ENCODE data around the gene NAA60.

- TF ChIP-seq, protein P1, sequence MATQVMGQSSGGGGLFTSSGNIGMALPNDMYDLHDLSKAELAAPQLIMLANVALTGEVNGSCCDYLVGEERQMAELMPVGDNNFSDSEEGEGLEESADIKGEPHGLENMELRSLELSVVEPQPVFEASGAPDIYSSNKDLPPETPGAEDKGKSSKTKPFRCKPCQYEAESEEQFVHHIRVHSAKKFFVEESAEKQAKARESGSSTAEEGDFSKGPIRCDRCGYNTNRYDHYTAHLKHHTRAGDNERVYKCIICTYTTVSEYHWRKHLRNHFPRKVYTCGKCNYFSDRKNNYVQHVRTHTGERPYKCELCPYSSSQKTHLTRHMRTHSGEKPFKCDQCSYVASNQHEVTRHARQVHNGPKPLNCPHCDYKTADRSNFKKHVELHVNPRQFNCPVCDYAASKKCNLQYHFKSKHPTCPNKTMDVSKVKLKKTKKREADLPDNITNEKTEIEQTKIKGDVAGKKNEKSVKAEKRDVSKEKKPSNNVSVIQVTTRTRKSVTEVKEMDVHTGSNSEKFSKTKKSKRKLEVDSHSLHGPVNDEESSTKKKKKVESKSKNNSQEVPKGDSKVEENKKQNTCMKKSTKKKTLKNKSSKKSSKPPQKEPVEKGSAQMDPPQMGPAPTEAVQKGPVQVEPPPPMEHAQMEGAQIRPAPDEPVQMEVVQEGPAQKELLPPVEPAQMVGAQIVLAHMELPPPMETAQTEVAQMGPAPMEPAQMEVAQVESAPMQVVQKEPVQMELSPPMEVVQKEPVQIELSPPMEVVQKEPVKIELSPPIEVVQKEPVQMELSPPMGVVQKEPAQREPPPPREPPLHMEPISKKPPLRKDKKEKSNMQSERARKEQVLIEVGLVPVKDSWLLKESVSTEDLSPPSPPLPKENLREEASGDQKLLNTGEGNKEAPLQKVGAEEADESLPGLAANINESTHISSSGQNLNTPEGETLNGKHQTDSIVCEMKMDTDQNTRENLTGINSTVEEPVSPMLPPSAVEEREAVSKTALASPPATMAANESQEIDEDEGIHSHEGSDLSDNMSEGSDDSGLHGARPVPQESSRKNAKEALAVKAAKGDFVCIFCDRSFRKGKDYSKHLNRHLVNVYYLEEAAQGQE (IDR thresholded peaks at IDR 0.05; ENCODE audit: low read depth, low read length), result no peak
- TF ChIP-seq FOXM1 (IDR thresholded peaks at IDR 0.05; ENCODE audit: low read depth), result no peak
- no peak for TF ChIP-seq FOXJ3 (CRISPR knock-in tag; IDR thresholded peaks at IDR 0.05)
- TF ChIP-seq, protein P2, sequence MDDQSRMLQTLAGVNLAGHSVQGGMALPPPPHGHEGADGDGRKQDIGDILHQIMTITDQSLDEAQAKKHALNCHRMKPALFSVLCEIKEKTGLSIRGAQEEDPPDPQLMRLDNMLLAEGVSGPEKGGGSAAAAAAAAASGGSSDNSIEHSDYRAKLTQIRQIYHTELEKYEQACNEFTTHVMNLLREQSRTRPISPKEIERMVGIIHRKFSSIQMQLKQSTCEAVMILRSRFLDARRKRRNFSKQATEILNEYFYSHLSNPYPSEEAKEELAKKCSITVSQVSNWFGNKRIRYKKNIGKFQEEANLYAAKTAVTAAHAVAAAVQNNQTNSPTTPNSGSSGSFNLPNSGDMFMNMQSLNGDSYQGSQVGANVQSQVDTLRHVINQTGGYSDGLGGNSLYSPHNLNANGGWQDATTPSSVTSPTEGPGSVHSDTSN (IDR thresholded peaks at IDR 0.05), result no peak
- no peak for TF ChIP-seq CTCF (IDR thresholded peaks at IDR 0.05)
- no peak for TF ChIP-seq ELF1 (IDR thresholded peaks at IDR 0.05)
- no peak for TF ChIP-seq RFX5 (IDR thresholded peaks at IDR 0.05; ENCODE audit: low read length)
- TF ChIP-seq, protein P3, sequence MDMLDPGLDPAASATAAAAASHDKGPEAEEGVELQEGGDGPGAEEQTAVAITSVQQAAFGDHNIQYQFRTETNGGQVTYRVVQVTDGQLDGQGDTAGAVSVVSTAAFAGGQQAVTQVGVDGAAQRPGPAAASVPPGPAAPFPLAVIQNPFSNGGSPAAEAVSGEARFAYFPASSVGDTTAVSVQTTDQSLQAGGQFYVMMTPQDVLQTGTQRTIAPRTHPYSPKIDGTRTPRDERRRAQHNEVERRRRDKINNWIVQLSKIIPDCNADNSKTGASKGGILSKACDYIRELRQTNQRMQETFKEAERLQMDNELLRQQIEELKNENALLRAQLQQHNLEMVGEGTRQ (IDR thresholded peaks at IDR 0.05; ENCODE audit: borderline replicate concordance, low read depth, low read length), result no peak
- TF ChIP-seq FOSL2 (IDR thresholded peaks at IDR 0.05; ENCODE audit: borderline replicate concordance, low read depth), result no peak
- no peak for TF ChIP-seq TCF12 (IDR thresholded peaks at IDR 0.05)
- no peak for TF ChIP-seq TAF1 (IDR thresholded peaks at IDR 0.05; ENCODE audit: borderline replicate concordance, low read depth, low read length)
Measured at GRCh38 chr16:3496386-3496785, 52.9 kb downstream of the NAA60 start.
